GM20431 (cell line): ENCODE measurements around the gene CLDN7.
"Not testable (repeated sequence)": the region's sequence is repeated elsewhere in the genome, so short reads cannot be mapped to it uniquely, and the experiment has no call there.

Experiments
- in situ Hi-C: fragments of 300-500 bp; cut with MseI, MboI; formaldehyde crosslinking; loops from one replicate; pipeline ENCODE4 v1.15.0; 2020; ENCODE audit warnings: low sequenced_read_pairs; ENCODE audit not compliant: unreplicated experiment

The CLDN7 gene

DNA sequence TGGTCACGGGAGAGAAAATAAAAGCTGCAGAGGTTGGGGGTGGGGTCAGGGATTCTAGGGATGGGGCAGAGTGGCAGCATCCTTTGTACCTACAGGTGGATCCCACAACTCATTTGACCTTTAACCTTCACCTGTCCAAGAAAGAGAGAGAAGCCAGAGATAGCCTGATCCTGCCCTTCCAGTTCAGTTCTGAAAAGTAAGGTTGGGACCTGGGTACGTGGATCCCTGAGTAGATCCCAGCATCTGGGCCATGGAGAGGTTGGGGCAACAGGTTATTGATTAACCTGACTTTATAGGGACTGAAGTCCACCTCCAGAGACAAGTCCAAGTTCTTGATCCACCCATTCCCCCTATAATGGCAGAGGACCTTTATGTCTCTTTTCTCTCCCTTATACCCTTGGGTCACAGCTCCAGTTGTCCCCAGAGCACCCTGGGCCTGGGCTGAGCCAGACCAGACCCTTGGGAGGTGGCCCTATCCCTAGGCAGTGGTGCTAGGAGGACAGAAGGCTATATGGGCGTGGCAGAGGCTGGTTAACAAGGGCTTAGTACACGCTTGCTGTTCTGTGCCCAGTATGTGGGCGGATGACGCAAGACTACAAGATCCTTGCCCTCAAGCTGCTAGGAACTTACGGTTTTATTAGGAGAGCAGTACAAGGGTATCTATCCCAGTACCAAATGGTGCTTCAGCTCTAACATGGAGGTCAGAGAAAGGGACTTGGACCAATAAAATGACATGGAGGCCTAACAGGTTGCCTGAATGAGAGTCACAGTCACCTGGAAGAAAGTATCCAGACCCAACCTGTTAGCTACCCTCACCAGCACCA is 3.3 kb downstream of the CLDN7 start:
- in situ Hi-C loops, result no loop called here

DNA sequence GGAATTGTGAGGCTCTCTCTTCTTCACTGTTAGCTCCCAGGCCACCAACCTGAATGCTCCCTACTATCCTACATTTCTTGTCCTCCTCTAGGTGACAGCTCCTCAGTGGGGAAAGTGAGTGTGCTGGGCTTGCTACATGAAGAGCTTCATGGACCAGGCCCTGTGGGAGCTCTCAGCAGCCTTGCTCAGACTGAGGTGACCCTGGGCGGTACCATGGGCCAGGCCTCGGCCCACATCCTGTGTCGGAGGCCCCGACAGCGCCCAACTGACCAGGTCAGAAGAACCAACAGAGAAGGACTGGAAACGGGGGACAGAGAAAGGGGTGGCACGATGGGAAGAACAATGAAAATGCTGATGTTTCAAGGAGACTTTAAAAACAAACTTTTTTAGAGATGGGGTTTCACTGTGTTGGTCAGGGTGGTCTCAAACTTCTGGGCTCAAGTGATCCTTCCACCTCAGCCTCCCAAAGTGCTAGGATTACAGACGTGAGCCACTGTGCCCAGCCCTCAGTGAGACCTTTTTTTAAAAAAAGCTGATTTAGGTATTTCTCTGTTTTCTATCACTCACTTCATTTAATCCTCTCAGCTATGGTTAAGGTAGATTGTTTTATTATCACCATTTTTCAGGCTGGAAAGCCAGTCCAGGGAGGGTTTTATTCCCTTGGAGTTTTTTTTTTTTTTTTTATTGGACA is 5.4 kb downstream of the CLDN7 start:
- in situ Hi-C loops, result no loop called here

DNA sequence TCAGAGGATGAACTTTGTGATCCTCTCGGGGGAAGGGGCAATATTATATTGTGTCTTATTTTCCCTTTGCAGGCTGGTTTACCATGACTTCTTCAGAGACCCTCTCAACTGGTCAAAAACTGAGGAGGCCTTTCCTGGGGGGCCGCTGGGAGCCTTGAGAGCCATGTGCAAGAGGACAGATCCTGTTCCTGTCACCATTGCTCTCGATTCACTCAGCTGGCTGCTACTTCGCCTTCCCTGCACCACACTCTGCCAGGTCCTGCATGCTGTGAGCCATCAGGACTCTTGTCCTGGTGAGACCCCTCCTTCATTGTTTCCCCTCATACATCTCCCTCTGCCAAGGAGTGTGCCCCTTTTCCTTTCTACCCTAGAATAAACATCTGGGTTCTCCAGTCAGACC is 7.8 kb downstream of the CLDN7 start:
- in situ Hi-C loops, result no loop called here

DNA sequence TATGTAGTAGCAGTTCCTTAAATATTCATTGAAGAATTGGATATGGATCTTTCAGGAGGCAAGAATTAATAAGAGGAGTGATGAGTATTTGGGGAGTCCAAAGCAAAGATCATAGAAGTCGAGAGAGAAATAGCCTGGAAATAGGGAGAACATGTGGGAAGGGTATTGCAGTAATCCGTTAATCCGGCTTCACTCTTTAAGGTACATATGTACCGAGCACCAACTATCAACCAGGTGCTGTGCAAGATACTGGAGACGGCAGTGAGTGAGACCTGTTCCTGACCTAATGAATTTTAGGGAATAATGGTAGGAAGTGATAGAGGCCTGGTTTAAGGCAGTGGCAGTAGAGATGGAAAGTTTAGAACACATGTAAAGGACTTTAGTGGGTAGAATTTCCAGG is 9.2 kb downstream of the CLDN7 start:
- in situ Hi-C loops, result no loop called here

DNA sequence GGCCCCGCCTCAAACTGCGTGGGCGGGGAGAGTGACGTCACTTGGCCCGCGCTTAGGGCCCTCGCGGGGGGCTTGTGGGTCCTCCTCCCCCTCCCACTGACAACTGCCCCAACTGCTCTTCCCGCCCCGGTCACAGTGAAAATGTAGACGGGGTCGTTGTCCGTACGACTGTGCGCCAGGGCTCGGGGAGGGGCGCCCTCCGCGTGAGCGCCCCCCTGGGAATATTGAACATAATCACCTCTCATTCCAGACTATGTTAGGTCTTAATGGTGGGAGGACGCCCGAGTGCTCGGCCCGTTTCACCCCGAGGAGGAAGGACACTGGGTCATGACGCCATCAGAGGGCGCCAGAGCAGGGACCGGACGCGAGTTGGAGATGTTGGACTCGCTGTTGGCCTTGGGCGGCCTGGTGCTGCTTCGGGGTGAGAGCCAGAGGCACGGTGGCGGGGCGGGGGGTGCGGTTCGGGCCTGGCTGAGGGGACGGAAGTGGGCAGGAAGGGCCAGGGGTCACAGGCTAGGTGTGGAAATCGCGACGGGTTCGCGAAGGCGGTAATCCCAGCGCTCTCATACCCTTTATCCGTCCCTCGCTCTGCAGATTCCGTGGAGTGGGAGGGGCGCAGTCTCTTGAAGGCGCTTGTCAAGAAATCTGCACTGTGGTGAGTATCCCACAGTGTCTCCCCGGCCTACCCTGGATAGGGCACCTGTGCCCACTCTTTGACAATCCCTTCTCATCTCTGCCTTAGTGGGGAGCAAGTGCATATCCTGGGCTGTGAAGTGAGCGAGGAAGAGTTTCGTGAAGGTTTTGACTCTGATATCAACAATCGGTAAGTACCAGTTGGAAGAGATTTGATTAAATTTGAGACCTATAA is 9.9 kb downstream of the CLDN7 start, which contains the start of gene ELP5:
Gene ELP5 (plus strand): TSS at position 40 of the 868 bp plus-strand sequence. CDS start 336 bp downstream, at position 376.
- in situ Hi-C loops, result no loop called here

DNA sequence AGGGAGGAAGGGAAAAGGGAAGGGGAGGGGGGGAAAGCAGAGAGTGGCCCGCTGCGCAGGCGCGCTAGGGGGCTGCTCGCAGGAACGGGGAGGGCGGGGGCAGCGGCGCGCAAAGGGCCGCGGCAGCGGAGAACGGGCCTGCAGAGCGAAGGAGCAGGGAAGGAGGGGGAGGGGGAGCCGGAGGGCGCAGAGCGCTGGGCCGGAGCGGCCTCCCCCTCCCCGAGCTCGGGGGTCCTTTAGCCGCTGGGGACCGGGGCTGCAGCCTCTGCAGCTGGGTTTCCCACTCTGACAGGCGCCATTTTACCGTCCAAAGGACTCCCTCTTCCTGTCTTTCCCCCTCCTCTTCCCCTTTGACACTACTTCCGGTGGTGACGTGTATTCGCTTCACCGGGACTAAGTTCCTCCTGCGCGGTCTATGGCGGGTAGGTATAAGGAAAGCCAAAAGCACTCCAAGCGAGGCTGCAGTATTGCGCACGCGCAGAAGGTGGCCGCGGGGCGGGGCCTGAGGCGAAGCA is 10.6 kb downstream of the CLDN7 start, which contains the start of gene CTDNEP1:
Gene CTDNEP1 (minus strand): TSS at position 74 of the 515 bp plus-strand sequence. CDS start 438 bp downstream, outside the sequence.
- in situ Hi-C loops, result no loop called here

DNA sequence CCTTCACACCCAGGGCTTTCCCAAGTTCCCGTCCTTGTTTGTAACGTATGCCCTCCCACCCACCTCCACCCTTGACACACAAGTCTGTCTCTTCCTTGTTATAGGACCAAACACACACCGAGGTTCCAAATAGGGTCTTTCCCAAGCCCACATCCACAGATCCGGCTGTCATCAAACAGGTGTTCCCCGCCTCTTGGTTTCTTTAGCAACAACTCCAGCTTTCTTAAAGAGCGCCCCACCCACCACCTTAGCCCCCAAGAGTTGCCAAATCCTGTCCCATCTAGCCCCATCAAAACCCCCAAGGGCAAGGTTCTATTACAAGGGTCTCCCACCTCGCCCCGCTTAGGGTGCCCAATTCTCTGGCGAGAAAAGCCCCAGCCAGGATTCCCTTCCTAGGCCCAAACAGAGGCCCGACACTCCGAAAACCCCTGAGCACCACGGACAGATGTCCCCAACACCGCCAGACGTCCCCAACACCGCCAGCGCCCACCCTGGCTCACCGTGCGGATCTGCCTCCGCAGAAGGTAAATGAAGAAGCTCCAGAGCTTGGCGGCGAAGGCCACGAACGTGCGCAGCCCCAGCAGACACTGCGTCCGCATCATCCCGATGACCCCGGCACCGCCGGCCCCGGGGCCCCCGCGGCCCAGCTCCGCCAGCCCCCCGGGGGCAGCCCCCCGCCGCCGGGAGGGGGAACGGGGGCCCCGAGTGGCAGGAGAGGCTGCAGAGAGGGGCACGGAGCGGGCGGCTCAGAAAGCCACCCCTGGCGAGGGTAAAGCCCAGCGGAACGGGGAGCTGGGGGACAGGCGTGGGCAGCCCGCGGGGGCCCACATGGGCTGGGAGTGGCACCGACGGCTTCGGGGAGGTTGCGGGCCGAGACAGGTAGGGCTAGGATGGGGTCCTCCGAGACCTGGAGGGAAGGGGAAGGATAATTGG is 11.3 kb downstream of the CLDN7 start:
- in situ Hi-C loops, result no loop called here

DNA sequence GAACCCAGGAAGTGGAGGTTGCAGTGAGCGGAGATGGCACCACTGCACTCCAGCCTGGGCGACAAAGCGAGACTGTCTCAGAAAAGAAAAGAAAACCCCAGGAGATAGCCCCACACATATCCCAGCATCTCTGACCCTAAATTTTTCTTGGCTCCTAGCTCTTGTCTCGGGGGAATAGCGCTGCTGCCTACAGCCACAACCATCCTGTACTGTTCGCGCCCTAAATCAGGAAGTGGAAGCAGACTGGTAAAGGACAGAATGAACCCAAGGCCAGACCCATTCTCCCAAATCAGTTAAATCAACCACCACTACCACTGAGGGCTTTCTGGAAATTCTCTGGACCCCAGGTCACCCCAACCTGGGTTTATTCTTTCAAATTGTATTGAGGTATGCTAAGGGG is 12.4 kb downstream of the CLDN7 start:
- in situ Hi-C loops, result no loop called here

DNA sequence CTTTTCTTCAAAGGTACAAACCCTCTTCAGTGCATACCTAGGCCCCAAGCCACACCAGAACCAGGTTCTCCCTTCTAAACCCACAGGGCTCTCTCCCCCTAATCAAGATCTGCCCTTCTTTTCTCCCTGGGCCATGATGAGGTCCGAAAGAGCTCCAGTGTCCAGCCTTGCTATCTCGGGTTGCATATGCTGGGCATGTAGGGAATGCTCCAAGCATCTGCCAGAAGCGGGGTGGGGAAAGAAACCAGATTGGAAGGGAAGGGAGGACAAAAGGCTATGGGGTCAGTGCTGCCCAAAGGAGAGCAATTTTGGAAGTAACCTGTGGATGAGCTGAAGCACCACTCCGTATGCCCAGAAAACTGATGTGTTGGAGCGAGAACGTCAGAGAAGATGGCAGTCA is 13.1 kb downstream of the CLDN7 start:
- in situ Hi-C loops, result no loop called here

DNA sequence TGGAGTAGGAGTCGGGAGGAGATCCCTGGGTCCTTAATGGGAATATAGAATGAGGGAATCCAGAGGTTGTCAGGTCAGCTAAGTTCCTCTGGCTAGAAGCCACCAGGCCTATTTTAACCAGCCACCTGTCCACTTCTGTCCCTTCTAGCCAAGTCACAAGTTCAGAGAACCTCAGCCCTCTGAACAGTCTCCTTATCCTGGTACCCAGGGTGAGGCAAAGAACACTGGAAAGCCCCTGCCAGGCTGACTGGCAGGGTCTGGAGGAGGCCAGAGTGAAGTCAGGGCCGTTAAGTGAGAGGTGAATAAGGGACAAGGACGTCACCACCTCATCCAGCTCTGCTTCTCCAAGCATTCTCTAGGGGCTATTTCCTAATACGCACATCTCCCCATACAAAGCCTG is 13.5 kb downstream of the CLDN7 start:
- in situ Hi-C loops, result no loop called here

DNA sequence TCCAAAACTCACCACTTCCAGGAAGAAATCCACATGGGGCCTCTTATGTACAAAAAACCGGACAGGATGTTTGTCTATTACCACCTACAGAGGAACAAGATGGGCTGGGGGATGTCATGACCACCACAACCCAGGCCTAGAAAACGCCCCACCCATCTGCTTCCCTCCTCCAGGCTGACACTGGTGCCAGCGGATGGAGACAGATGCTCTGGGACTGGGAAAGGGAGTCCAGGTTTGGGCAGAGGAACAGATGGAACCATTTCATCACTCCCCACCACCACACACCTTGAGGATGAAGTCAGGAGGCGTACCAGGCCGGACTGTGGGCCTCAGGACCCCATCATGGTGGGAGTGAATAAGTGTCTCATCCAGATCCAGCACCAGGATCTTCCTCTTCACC is 15.5 kb downstream of the CLDN7 start:
- in situ Hi-C loops, result no loop called here

DNA sequence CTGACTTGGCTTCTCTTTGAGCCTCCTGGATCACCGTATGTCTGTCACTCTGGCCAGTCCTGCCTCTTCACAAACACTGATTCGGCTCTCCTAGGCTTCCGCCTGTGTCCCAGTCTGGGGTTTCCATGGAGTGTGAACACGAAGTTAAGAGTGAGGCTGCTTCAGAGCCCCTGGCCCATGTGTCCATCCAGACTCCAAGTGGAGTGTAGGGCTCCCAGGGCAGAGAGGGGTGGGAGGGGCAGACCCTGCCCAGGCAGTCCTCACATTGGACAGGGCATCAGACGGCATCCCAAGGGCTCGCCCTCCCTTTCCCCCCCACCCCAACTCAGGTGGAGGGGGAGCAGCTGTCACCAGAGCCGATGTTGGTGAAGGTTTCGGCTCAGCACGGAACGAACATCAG is 18.4 kb downstream of the CLDN7 start:
- in situ Hi-C loops, result not testable (repeated sequence)

DNA sequence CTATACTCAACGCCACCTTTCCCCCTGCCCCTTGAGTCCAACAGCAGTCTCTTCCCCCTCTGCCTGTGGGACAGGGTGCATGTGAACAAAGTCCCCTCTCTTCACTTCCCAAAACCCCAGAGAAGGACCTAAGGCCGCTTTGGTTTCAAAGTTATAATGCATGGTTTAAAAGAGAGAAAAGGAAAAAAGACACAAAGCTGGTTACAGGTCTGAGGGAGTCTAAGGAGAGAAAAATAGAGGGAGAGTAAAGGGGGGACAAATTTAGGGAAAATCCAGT is 18.9 kb downstream of the CLDN7 start:
- in situ Hi-C loops, result no loop called here

DNA sequence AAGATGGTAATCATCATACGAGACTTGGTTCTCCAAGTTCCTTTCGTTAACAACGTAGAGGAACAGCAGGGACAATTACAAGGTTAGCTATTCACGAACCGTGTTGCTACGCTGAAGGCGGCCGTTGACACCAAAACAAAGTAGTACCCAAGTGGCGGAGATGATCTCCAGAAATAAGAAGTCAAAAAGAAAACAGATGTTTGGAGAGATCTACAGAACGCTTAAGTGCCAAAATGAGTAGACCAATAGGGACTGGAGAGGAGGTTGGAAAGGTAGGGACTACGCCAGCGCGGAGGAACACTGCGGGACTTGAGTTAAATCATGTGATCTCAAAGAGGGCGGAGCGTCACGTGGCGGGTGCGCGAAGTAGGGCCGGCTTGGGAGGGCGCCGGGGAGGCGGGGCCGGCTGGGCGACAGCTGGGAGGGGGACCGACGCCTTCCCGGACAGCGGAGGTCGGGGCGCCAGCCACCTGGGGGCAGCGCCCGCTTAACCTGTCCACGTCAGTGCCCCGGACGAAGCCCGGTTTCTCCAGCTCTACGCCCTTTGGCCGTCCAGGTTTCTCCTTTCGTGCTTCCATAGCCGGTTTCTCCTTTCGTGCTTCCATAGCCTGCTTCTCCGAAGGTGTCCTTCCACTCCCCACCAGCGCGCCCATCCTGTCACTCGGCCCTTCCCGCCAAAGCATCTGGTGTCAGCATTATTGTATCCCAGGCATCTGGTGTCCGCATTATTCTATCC is 19.4 kb downstream of the CLDN7 start:
- in situ Hi-C loops, result no loop called here

DNA sequence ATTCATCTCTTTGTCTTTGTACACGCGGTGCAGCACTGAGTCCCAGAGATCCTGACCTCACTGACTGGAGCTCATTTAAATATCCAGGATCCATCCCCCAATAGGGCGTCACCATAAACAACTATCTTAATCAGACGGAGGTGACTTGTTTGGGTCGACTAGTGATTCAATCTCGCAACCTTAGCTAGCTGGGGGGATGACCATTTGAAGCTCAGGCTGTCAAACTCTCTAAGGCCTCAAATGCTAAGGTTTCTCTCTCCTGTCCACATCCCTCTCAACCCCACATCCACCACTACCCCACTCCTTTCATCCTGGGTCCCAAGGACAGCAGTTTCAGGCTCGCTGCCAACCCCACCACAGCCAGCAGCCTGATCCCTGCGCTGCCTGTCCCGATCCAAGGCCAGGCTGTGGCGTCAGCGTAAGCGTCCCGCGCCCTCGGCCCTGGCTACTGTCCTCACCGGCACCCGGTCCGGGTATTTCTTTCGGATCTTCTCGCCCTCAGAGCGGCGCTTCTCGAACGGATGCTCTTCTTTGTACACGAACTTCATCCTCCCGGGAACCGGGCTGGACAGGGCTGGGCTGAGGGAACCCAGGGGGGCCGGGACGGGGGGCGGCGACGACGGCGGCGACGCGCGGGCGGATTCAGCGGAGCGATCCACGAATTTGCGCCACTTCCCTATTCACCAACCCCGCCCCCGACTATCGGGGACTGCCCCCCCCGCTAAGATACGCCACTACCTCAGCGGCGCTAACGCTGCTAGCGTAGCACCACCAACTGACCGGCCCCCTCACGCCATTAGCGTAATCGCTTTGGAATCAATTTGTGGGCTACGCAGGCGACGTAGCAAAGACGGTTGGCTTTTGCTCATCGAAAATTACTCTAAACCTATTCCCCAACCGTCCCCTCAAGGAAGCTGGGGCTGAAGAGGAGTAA is 20.2 kb downstream of the CLDN7 start, which contains the start of gene GABARAP:
Gene GABARAP (minus strand): TSS at position 667 of the 934 bp plus-strand sequence. CDS start 119 bp downstream, at position 548.
- in situ Hi-C loops, result no loop called here

DNA sequence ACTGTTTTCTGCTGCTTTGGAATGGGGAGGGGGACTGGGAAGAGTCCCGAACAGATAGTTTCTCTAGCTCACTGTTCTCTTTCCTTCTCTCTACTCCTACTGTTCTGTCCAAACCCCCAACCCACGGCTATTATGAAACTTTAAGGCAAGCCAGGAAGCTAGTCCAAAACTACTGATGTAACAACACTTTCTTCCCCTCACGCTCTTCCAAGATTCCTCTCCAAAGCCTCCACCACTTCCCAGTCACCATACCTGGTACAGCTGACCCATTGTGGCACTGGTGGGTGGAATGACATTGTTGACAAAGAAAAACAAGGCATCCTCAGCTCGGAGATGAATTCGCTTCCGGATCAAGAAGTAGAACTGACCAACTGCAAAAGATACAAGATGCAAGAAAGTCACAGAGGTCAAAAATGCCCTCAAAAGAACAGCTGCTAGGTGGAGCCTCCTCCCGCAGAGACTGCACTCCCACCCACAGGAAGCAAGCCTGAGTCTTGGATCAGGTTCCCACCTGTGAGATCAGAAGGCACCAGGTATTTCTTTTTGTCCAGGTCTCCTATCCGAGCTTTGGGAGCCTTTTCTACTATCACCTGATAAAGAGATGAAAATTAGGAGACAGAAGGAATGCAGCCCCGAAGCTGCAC is 21.1 kb downstream of the CLDN7 start:
- in situ Hi-C loops, result no loop called here

DNA sequence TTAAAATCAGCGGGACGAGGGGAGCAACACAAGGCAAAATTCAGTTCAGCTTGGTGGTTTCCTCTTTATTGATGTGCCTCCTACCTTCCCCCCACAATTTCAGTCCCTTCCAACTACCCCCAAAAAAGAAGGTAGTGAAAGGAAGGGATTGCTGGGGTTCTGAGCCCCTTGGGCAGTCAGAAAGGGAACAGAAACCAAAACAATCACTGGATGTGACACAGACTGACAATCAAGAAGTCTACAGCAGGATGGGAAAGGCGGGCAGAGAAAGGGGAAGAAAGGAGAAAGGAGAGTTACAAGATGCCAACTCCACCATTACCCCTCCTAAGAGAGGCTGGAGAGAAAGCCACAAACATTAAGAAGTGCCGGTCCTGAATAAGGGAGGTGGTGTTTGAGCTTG is 21.9 kb downstream of the CLDN7 start:
- in situ Hi-C loops, result no loop called here
